ENCODE measurements around the gene PNPLA2. TPM values are rescaled to one million over a fixed set of nuclear protein-coding genes. Genes with fewer than 3 reads are reported as not detected.

Gene PNPLA2
- total RNA-seq, 2 experiments from 2014 or later = 24.7 to 26.2 TPM

- Mint-ChIP-seq H3K36me3 (ENCODE audit: low read depth) (no peaks in the 10 kb centered on the region), H3K27me3 (no peaks in the 10 kb centered on the region), H3K4me1 (no peaks in the 10 kb centered on the region), H3K9me3 (ENCODE audit: low read depth) (no peaks in the 10 kb centered on the region), H3K4me3 (no peak overlapping the region), H3K27ac (no peak overlapping the region)
- ATAC-seq (no peak), DNase-seq (no peak)
- ChIA-PET CTCF (no interaction called here), POLR2A (no interaction called here)
- intact Hi-C loops (cut with DNase I, micrococcal nuclease) = no loop called here
Observed at GRCh38 chr11:860234-861104, 41.8 kb downstream of the PNPLA2 start.

GRCh38 chr11:861105-861479 is 42.4 kb downstream of the PNPLA2 start:
- H3K27me3 Mint-ChIP-seq = no peaks in the 10 kb centered on the region
- H3K9me3 Mint-ChIP-seq (ENCODE audit: low read depth) = no peaks in the 10 kb centered on the region
- no peaks in the 10 kb centered on the region for H3K36me3 Mint-ChIP-seq (ENCODE audit: low read depth)
- intact Hi-C loops (cut with DNase I, micrococcal nuclease) = no loop called here
- CTCF ChIA-PET = no interaction called here
- DNase-seq (no peak), ATAC-seq (no peak)
- POLR2A ChIA-PET = no interaction called here
- H3K4me1 Mint-ChIP-seq = no peaks in the 10 kb centered on the region
- H3K27ac Mint-ChIP-seq = no peak overlapping the region
- H3K4me3 Mint-ChIP-seq = no peak overlapping the region

DNA sequence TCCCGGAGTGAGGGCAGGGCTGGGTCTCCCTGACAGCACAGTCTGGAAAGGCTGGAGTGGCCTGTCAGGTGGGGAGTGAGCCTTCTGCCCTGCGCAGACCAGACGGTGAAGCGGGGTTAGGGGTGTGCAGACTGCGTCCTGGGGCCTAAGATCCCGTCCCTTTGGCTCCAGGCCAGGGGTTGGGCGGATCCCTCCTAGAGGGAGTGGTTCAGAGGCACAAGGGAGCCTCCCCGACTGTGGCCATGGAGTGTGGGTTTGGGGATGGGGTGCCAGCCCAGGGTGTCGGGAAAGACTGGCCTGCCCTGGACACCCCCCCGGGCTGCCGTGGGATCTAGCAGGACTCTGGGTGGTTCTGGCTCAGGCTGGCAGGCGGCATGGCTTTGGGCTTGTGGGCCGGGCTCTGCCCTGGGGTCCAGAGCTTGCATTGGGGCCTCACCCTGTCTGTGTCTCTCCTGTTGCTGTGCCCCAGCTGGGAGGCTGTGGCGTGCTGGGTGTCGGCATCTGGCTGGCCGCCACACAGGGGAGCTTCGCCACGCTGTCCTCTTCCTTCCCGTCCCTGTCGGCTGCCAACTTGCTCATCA is 43.5 kb downstream of the PNPLA2 start:
- H3K4me3 Mint-ChIP-seq = no peak overlapping the region
- no peaks in the 10 kb centered on the region for H3K9me3 Mint-ChIP-seq (ENCODE audit: low read depth)
- ATAC-seq (no peak), DNase-seq (no peak)
- no peak overlapping the region for H3K27ac Mint-ChIP-seq
- ChIA-PET CTCF (no interaction called here), POLR2A (no interaction called here)
- no peaks in the 10 kb centered on the region for H3K36me3 Mint-ChIP-seq (ENCODE audit: low read depth)
- intact Hi-C loops (cut with DNase I, micrococcal nuclease) = no loop called here
- no peaks in the 10 kb centered on the region for H3K27me3 Mint-ChIP-seq
- H3K4me1 Mint-ChIP-seq = no peaks in the 10 kb centered on the region

DNA sequence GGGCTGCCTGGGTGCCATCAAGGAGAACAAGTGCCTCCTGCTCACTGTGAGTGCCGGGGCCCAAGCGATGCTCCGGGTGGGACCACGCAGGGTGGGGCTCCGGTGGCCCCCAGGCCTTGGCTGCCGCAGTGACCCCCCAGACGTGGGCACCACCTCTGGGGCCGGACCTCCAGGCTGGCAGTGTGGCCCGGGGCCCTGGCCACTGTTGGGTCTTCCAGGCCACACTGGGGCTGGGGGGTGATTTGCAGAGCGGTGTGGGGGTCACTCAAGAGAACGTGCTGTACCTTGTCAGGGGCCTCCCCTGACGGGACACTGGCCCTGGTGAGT is 43.9 kb downstream of the PNPLA2 start:
- ATAC-seq = no peak
- ChIA-PET CTCF (no interaction called here), POLR2A (no interaction called here)
- intact Hi-C loops (cut with DNase I, micrococcal nuclease) = no loop called here
- Mint-ChIP-seq H3K27ac (no peak overlapping the region), H3K9me3 (ENCODE audit: low read depth) (no peaks in the 10 kb centered on the region), H3K4me1 (no peaks in the 10 kb centered on the region), H3K4me3 (no peak overlapping the region), H3K27me3 (no peaks in the 10 kb centered on the region), H3K36me3 (ENCODE audit: low read depth) (no peaks in the 10 kb centered on the region)
- no peak for DNase-seq

- H3K9me3 Mint-ChIP-seq (ENCODE audit: low read depth) = no peaks in the 10 kb centered on the region
- intact Hi-C loops (cut with DNase I, micrococcal nuclease) = no loop called here
- ChIA-PET POLR2A (no interaction called here), CTCF (no interaction called here)
- H3K27ac Mint-ChIP-seq = no peak overlapping the region
- H3K27me3 Mint-ChIP-seq = no peaks in the 10 kb centered on the region
- DNase-seq (no peak), ATAC-seq (no peak)
- no peaks in the 10 kb centered on the region for H3K4me1 Mint-ChIP-seq
- H3K36me3 Mint-ChIP-seq (ENCODE audit: low read depth) = no peaks in the 10 kb centered on the region
- H3K4me3 Mint-ChIP-seq = no peak overlapping the region
Observed at GRCh38 chr11:863023-863909, 44.6 kb downstream of the PNPLA2 start.

GRCh38 chr11:863910-864827 is 45.5 kb downstream of the PNPLA2 start:
- Mint-ChIP-seq H3K27me3 (no peaks in the 10 kb centered on the region), H3K27ac (no peak overlapping the region), H3K36me3 (ENCODE audit: low read depth) (no peaks in the 10 kb centered on the region), H3K9me3 (ENCODE audit: low read depth) (no peaks in the 10 kb centered on the region), H3K4me1 (no peaks in the 10 kb centered on the region), H3K4me3 (no peak overlapping the region)
- ChIA-PET CTCF (no interaction called here), POLR2A (no interaction called here)
- ATAC-seq = no peak
- intact Hi-C loops (cut with DNase I, micrococcal nuclease) = no loop called here
- DNase-seq = no peak

GRCh38 chr11:864898-865297 is 46.2 kb downstream of the PNPLA2 start:
- ChIA-PET POLR2A (no interaction called here), CTCF (no interaction called here)
- H3K4me1 Mint-ChIP-seq = no peaks in the 10 kb centered on the region
- H3K4me3 Mint-ChIP-seq = no peak overlapping the region
- H3K27me3 Mint-ChIP-seq = no peaks in the 10 kb centered on the region
- no peak overlapping the region for H3K27ac Mint-ChIP-seq
- ATAC-seq = no peak
- H3K36me3 Mint-ChIP-seq (ENCODE audit: low read depth) = no peaks in the 10 kb centered on the region
- no peak for DNase-seq
- no peaks in the 10 kb centered on the region for H3K9me3 Mint-ChIP-seq (ENCODE audit: low read depth)
- intact Hi-C loops (cut with DNase I, micrococcal nuclease) = no loop called here

GRCh38 chr11:865462-866430 is 47.0 kb downstream of the PNPLA2 start:
- ChIA-PET CTCF (no interaction called here), POLR2A (no interaction called here)
- DNase-seq (no peak), ATAC-seq (no peak)
- Mint-ChIP-seq H3K36me3 (ENCODE audit: low read depth) (no peaks in the 10 kb centered on the region), H3K27me3 (no peaks in the 10 kb centered on the region), H3K9me3 (ENCODE audit: low read depth) (no peaks in the 10 kb centered on the region), H3K4me1 (no peaks in the 10 kb centered on the region), H3K4me3 (no peak overlapping the region), H3K27ac (no peak overlapping the region)
- intact Hi-C loops (cut with DNase I, micrococcal nuclease) = no loop called here

GRCh38 chr11:866481-866880 is 47.8 kb downstream of the PNPLA2 start:
- Mint-ChIP-seq H3K27ac (no peak overlapping the region), H3K27me3 (no peaks in the 10 kb centered on the region), H3K4me3 (no peak overlapping the region), H3K9me3 (ENCODE audit: low read depth) (no peaks in the 10 kb centered on the region), H3K36me3 (ENCODE audit: low read depth) (no peaks in the 10 kb centered on the region), H3K4me1 (no peaks in the 10 kb centered on the region)
- intact Hi-C loops (cut with DNase I, micrococcal nuclease) = no loop called here
- DNase-seq (no peak), ATAC-seq (no peak)
- ChIA-PET CTCF (no interaction called here), POLR2A (interaction anchor here (0.6 kb wide), 1 partner anchor 10 kb away, joined by 3 read pairs; no protein-coding TSS in a partner anchor)

- no peaks in the 10 kb centered on the region for H3K9me3 Mint-ChIP-seq (ENCODE audit: low read depth)
- no peak for ATAC-seq
- H3K36me3 Mint-ChIP-seq (ENCODE audit: low read depth) = no peaks in the 10 kb centered on the region
- intact Hi-C loops (cut with DNase I, micrococcal nuclease) = no loop called here
- CTCF ChIA-PET = interaction anchor here (0.6 kb wide), 1 partner anchor 914 kb away, joined by 4 read pairs; no protein-coding TSS in a partner anchor
- H3K27ac Mint-ChIP-seq = no peak overlapping the region
- H3K4me1 Mint-ChIP-seq = no peaks in the 10 kb centered on the region
- DNase-seq = no peak
- POLR2A ChIA-PET = no interaction called here
- H3K27me3 Mint-ChIP-seq = no peaks in the 10 kb centered on the region
- no peak overlapping the region for H3K4me3 Mint-ChIP-seq
Observed at GRCh38 chr11:867856-868358, 49.2 kb downstream of the PNPLA2 start.

Data from activated CD4-positive, alpha-beta T cell treated with anti-CD3 and anti-CD28 coated beads for 36 hours (primary cell).